GM18502 (cell line): ENCODE results near the gene TAX1BP1.

Source experiments
- ATAC-seq: cut with Tn5 transposase; IDR thresholded peaks from one replicate; pipeline ENCODE4 v1.9.1; 2021; ENCODE audit warnings: mild to moderate bottlenecking; ENCODE audit not compliant: unreplicated experiment, poor library complexity

TAX1BP1 gene

GRCh38 chr7:27872356-27873275 lies 132.7 kb downstream of the TAX1BP1 start:
- no peak for ATAC-seq

- no peak for ATAC-seq
Observed at GRCh38 chr7:27873981-27874957, 134.3 kb downstream of the TAX1BP1 start.

- ATAC-seq = no peak
Observed at GRCh38 chr7:27875061-27875460, 135.1 kb downstream of the TAX1BP1 start.

GRCh38 chr7:27875832-27876231 lies 135.9 kb downstream of the TAX1BP1 start:
- ATAC-seq = no peak

- ATAC-seq = no peak
Observed at GRCh38 chr7:27876756-27877155, 136.8 kb downstream of the TAX1BP1 start.
